Naive thymus-derived CD4-positive, alpha-beta T cell (primary cell): ENCODE results near the gene SYT2. TPM values are rescaled to one million over a fixed set of nuclear protein-coding genes. Genes with fewer than 3 reads are reported as not detected.

Experiments used
- ATAC-seq: fragments of 150-1000 bp; cut with Tn5 transposase; 2 replicates; pipeline ENCODE4 v1.10.0; 2021; ENCODE audit warnings: mild to moderate bottlenecking, moderate library complexity
- CTCF ChIA-PET: fragments of 350-600 bp; sonication (Branson Sonifier 250); formaldehyde crosslinking; loops from one replicate; lab custom pipeline; 2021; ENCODE audit warnings: antibody characterized with exemption; lab: Charles Lee
- POLR2A ChIA-PET: fragments of 350-600 bp; sonication (Branson Sonifier 250); formaldehyde crosslinking; loops from one replicate; lab custom pipeline; 2021; ENCODE audit warnings: antibody characterized with exemption, inconsistent platforms; lab: Charles Lee
- DNase-seq, 9 donors: peaks; one replicate each; pipeline versions ENCODE4 v3.0.0 to v3.0.0-alpha.2; 2020 to 2022; ENCODE audit warnings: mixed read lengths in 1 of 9
- H3K27ac ChIP-seq: one replicate; pipeline ENCODE4 v1.7.0; 2013; ENCODE audit warnings: mild to moderate bottlenecking, low read depth, low read length, moderate library complexity
- H3K27me3 ChIP-seq, 2 donors: one replicate each; pipeline ENCODE4 v1.7.0; 2013; ENCODE audit warnings: low read length in 2 of 2, mild to moderate bottlenecking in 2 of 2, moderate library complexity in 2 of 2; ENCODE audit not compliant: control insufficient read depth in 2 of 2, insufficient read depth in 2 of 2
- H3K36me3 ChIP-seq, 3 experiments: 1 replicate in 2 of 3; 2 replicates in 1 of 3; pipeline ENCODE4 v1.7.0; 2013; ENCODE audit warnings: low read length in 3 of 3, mild to moderate bottlenecking in 3 of 3, moderate library complexity in 1 of 3; ENCODE audit not compliant: insufficient read depth in 3 of 3, control insufficient read depth in 2 of 3
- H3K4me1 ChIP-seq, 2 donors: one replicate each; pipeline ENCODE4 v1.7.0; 2013; ENCODE audit warnings: low read length in 2 of 2, mild to moderate bottlenecking in 2 of 2, moderate library complexity in 1 of 2; ENCODE audit not compliant: control insufficient read depth in 2 of 2, insufficient read depth in 2 of 2
- H3K4me3 ChIP-seq: 2 replicates; pipeline ENCODE4 v1.7.0; 2013; ENCODE audit warnings: mild to moderate bottlenecking, low read length
- H3K9me3 ChIP-seq, 3 experiments: 1 replicate in 2 of 3; 2 replicates in 1 of 3; pipeline ENCODE4 v1.7.0; 2013; ENCODE audit warnings: low read length in 3 of 3; ENCODE audit not compliant: control insufficient read depth in 2 of 3
- H3K27ac Mint-ChIP-seq, 9 donors: one replicate each; pipeline ENCODE4 v1.8.0; 2020 to 2022; ENCODE audit warnings: mixed read lengths in 9 of 9, mild to moderate bottlenecking in 8 of 9, moderate library complexity in 5 of 9, inconsistent platforms in 2 of 9
- H3K27me3 Mint-ChIP-seq, 5 donors: one replicate each; pipeline ENCODE4 v1.8.0; 2021 to 2022; ENCODE audit warnings: mixed read lengths in 5 of 5, mild to moderate bottlenecking in 1 of 5
- H3K36me3 Mint-ChIP-seq, 5 donors: one replicate each; pipeline ENCODE4 v1.8.0; 2020 to 2022; ENCODE audit warnings: mixed read lengths in 5 of 5, mild to moderate bottlenecking in 3 of 5, inconsistent platforms in 1 of 5
- H3K4me1 Mint-ChIP-seq, 7 donors: one replicate each; pipeline ENCODE4 v1.8.0; 2020 to 2022; ENCODE audit warnings: mixed read lengths in 7 of 7, mild to moderate bottlenecking in 3 of 7, inconsistent platforms in 1 of 7
- H3K4me3 Mint-ChIP-seq, 10 donors: one replicate each; pipeline ENCODE4 v1.8.0; 2020 to 2022; ENCODE audit warnings: mild to moderate bottlenecking in 10 of 10, mixed read lengths in 10 of 10, moderate library complexity in 6 of 10, inconsistent platforms in 2 of 10
- H3K9me3 Mint-ChIP-seq, 11 donors: one replicate each; pipeline ENCODE4 v1.8.0; 2020 to 2022; ENCODE audit warnings: mixed read lengths in 11 of 11, mild to moderate bottlenecking in 4 of 11, inconsistent platforms in 1 of 11, moderate library complexity in 1 of 11
- intact Hi-C, 2 donors: fragments of 100-400 bp; cut with micrococcal nuclease; formaldehyde crosslinking; loops; one replicate each; pipeline ENCODE4 v1.15.1; 2023
- polyA plus RNA-seq, 2 donors: library from polyadenylated mRNA; unstranded; fragments of 300-500 nt; fragmentation: Illumina TruSeq; gene quantifications; one replicate each; pipeline ENCODE4 v1.2.3, GENCODE V29; 2021
- total RNA-seq, 6 experiments: library from RNA in 5 of 6; stranded (reverse) in 5 of 6; gene quantifications; 1 replicate in 5 of 6; 2 replicates in 1 of 6; pipeline ENCODE4 v1.2.3 and lab custom pipeline; 2021 to 2026

The SYT2 gene
- total and polyA plus RNA-seq, 7 experiments from 2014 or later = 0.02 TPM; not detected in 6

DNA sequence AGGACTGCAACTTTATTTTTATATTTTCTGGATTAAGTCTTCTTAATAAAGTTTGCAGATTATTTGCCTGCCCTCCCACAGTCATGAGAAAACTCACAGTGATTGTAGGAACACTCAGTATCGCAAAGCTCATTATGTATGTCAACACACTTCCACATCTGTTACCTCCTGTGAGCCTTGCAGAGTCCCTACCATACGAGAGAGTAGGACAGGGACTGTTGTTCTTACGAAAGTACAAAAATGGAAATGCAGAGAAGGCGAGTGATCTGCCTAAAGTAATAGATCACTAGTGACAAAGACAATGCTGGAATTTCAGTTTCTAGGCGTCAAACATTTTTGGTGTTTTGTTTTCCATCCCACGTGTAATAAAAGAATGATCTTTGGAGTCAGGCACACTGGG lies 131.7 kb downstream of the SYT2 start:
- Histone ChIP-seq H3K4me3 (no peak overlapping the region), H3K36me3 (peaks cover 0 to 14% (median 0%) of the 10 kb centered on the region in 3 experiments), H3K27ac (no peak overlapping the region), H3K27me3 (no peaks in the 10 kb centered on the region), H3K9me3 (no peaks in the 10 kb centered on the region), H3K4me1 (no peaks in the 10 kb centered on the region)
- Mint-ChIP-seq H3K9me3 (no peaks in the 10 kb centered on the region), H3K4me1 (peaks cover 0 to 3% (median 0%) of the 10 kb centered on the region in 7 donors), H3K27ac (no peak overlapping the region), H3K4me3 (no peak overlapping the region), H3K27me3 (no peaks in the 10 kb centered on the region), H3K36me3 (peaks cover 6 to 42% (median 33%) of the 10 kb centered on the region in 5 donors)
- no peak for ATAC-seq
- intact Hi-C loops = no loop called here
- ChIA-PET POLR2A (no interaction called here), CTCF (no interaction called here)
- DNase-seq = no peak

DNA sequence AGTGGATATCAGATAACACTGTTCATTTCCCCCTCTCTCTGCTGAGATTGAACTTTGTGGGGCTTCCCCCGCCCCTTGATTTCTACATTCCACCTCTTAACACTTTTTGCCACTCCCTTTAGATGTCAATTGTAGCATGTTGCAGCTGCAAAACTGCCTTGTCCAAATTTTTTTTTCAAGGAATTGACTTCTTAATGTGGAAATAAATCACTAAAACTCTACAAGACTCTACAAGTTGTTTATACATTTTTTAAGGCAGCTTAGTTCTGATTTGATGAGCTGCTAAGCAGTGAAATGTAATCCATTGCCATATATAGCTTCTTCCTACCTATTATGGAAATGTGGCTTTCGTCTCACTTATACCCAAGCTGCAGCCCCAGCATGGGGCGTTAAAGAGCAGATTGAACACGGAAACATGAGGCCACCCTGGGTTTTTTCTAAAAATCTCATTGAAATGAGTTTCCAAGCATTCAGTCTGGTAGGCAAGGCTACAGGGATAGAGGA lies 132.2 kb downstream of the SYT2 start:
- DNase-seq (no peak), ATAC-seq (no peak)
- Histone ChIP-seq H3K9me3 (no peaks in the 10 kb centered on the region), H3K4me1 (no peaks in the 10 kb centered on the region), H3K4me3 (no peak overlapping the region), H3K36me3 (peaks cover 0 to 14% (median 0%) of the 10 kb centered on the region in 3 experiments), H3K27ac (no peak overlapping the region), H3K27me3 (no peaks in the 10 kb centered on the region)
- no peaks in the 10 kb centered on the region for H3K9me3 Mint-ChIP-seq
- H3K4me1 Mint-ChIP-seq = peaks cover 0 to 3% (median 0%) of the 10 kb centered on the region in 7 donors
- H3K27me3 Mint-ChIP-seq = no peaks in the 10 kb centered on the region
- intact Hi-C loops = no loop called here
- H3K36me3 Mint-ChIP-seq = peaks cover 6 to 47% (median 38%) of the 10 kb centered on the region in 5 donors
- H3K27ac Mint-ChIP-seq = no peak overlapping the region
- ChIA-PET CTCF (no interaction called here), POLR2A (no interaction called here)
- H3K4me3 Mint-ChIP-seq = no peak overlapping the region

GRCh38 chr1:202577381-202577780 lies 132.9 kb downstream of the SYT2 start:
- Histone ChIP-seq H3K4me3 (no peak overlapping the region), H3K4me1 (no peaks in the 10 kb centered on the region), H3K36me3 (peaks cover 0 to 14% (median 0%) of the 10 kb centered on the region in 3 experiments), H3K9me3 (no peaks in the 10 kb centered on the region), H3K27ac (no peak overlapping the region), H3K27me3 (no peaks in the 10 kb centered on the region)
- H3K27me3 Mint-ChIP-seq = no peaks in the 10 kb centered on the region
- intact Hi-C loops = no loop called here
- peaks cover 0 to 3% (median 0%) of the 10 kb centered on the region in 7 donors for H3K4me1 Mint-ChIP-seq
- ChIA-PET CTCF (interaction anchor here (0.6 to 0.8 kb wide), 2 partner anchors 394 to 644 kb away, joined by 3 read pairs; no protein-coding TSS in a partner anchor), POLR2A (no interaction called here)
- H3K9me3 Mint-ChIP-seq = no peaks in the 10 kb centered on the region
- DNase-seq (no peak), ATAC-seq (no peak)
- no peak overlapping the region for H3K27ac Mint-ChIP-seq
- no peak overlapping the region for H3K4me3 Mint-ChIP-seq
- peaks cover 6 to 52% (median 44%) of the 10 kb centered on the region in 5 donors for H3K36me3 Mint-ChIP-seq

DNA sequence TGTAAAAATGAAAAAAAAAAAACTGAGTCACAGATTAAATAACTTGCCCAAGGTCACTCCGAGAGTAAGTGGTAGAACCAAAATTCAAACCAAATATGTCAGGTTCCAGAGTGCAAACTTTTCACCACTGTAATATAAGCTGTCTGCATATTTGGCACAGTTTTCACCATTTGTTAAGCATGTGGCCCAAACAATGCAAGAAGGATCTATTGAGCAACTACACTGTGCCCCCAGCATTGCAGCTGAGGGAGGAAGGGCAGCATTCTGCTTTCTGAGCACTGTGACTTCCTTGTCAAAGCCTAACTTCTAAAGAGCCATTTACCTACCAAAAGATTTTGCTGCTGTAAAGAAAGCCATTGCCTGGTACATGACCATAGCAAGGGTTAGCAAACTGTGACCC lies 133.4 kb downstream of the SYT2 start:
- Mint-ChIP-seq H3K36me3 (peaks cover 6 to 47% (median 39%) of the 10 kb centered on the region in 5 donors), H3K4me3 (no peak overlapping the region)
- POLR2A ChIA-PET = no interaction called here

DNA sequence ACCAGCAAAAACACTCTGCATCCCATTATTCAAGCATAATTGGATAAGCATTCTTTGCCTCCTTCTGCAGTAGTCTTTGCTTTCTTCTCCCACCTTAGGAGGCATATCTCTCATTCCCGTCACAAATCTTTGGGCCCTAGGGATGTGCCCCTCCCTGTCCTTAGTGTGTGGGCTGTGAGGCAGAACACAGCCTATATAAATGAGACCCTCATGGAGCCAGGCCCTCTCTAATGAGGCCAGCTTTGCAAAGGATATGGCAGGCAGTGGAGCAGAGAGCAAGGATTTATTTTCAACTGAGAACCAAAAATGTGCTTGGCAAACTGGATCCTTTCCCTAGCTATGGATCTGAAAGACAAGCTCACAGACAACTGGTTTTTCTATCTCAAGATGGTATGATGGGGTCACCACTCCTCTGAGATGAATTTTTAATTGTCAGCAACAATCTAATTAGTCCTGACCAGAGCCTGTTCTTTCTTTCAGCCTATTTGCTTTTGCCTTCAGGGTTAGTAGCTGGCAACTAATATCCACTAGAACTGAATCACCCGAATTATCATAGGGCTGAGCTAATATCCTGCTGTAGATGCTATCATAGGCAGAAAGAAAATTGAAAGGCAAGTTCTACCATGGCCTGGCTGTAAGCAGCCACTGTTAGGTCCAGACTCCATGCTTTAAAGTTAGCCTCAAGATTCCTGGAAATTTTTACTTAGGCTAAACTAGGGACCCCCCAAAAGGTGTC lies 134.2 kb downstream of the SYT2 start:
- Mint-ChIP-seq H3K27me3 (no peaks in the 10 kb centered on the region), H3K4me3 (no peak overlapping the region)

More for the DNA sequence above, 133.4 kb downstream of the SYT2 start:
- Histone ChIP-seq H3K4me3 (no peak overlapping the region), H3K27ac (no peak overlapping the region), H3K27me3 (no peaks in the 10 kb centered on the region), H3K4me1 (no peaks in the 10 kb centered on the region), H3K9me3 (no peaks in the 10 kb centered on the region), H3K36me3 (peaks cover 0 to 14% (median 0%) of the 10 kb centered on the region in 3 experiments)
- Mint-ChIP-seq H3K9me3 (no peaks in the 10 kb centered on the region), H3K27ac (no peak overlapping the region), H3K4me1 (peaks cover 0 to 3% (median 0%) of the 10 kb centered on the region in 7 donors), H3K27me3 (no peaks in the 10 kb centered on the region)
- ATAC-seq = no peak
- CTCF ChIA-PET = interaction anchor here (0.6 to 0.8 kb wide), 2 partner anchors 394 to 645 kb away, joined by 3 read pairs; no protein-coding TSS in a partner anchor
- DNase-seq = no peak
- intact Hi-C loops = no loop called here

GRCh38 chr1:202572867-202573266 lies 137.4 kb downstream of the SYT2 start:
- H3K36me3 ChIP-seq = peaks cover 0 to 6% (median 0%) of the 10 kb centered on the region in 3 experiments
- ATAC-seq (no peak), DNase-seq (no peak)
- H3K4me3 Mint-ChIP-seq = no peak overlapping the region
- no peak overlapping the region for H3K27ac ChIP-seq
- ChIA-PET POLR2A (interaction anchor here (0.6 kb wide), 1 partner anchor 227 kb away, joined by 3 read pairs; no protein-coding TSS in a partner anchor), CTCF (no interaction called here)
- H3K27ac Mint-ChIP-seq = no peak overlapping the region
- H3K4me3 ChIP-seq = no peak overlapping the region
- H3K9me3 Mint-ChIP-seq = no peaks in the 10 kb centered on the region
- peaks cover 0 to 49% (median 29%) of the 10 kb centered on the region in 5 donors for H3K36me3 Mint-ChIP-seq
- no peaks in the 10 kb centered on the region for H3K9me3 ChIP-seq
- no peaks in the 10 kb centered on the region for H3K27me3 Mint-ChIP-seq
- H3K27me3 ChIP-seq = no peaks in the 10 kb centered on the region
- intact Hi-C loops = loop anchor here in 1 of 2 donors (5.0 kb wide), 1 partner anchor 71 kb away; no protein-coding TSS in a partner anchor
- H3K4me1 ChIP-seq = no peaks in the 10 kb centered on the region
- H3K4me1 Mint-ChIP-seq = peaks cover 0 to 3% (median 0%) of the 10 kb centered on the region in 7 donors

More for the DNA sequence above, 134.2 kb downstream of the SYT2 start:
- DNase-seq = no peak
- Histone ChIP-seq H3K4me3 (no peak overlapping the region), H3K27me3 (no peaks in the 10 kb centered on the region), H3K4me1 (no peaks in the 10 kb centered on the region), H3K36me3 (peaks cover 0 to 10% (median 0%) of the 10 kb centered on the region in 3 experiments), H3K9me3 (no peaks in the 10 kb centered on the region), H3K27ac (no peak overlapping the region)
- intact Hi-C loops = no loop called here
- POLR2A ChIA-PET = no interaction called here
- peaks cover 4 to 43% (median 33%) of the 10 kb centered on the region in 5 donors for H3K36me3 Mint-ChIP-seq
- no peak for ATAC-seq
- no peak overlapping the region for H3K27ac Mint-ChIP-seq
- peaks cover 0 to 3% (median 0%) of the 10 kb centered on the region in 7 donors for H3K4me1 Mint-ChIP-seq
- H3K9me3 Mint-ChIP-seq = no peaks in the 10 kb centered on the region
- CTCF ChIA-PET = no interaction called here
